Liver (tissue), 3 donors: ENCODE measurements around the gene IL11RA.

ENCODE experiments used
- EGR1 ChIP-seq, 2 donors: IDR thresholded peaks; 2 replicates each; pipeline ENCODE4 v1.6.1; 2016 to 2018; ENCODE audit warnings: antibody characterized with exemption in 2 of 2, low read depth in 2 of 2
- FOXA1 ChIP-seq: IDR thresholded peaks from 2 replicates; pipeline ENCODE4 v1.6.1; 2016; ENCODE audit warnings: antibody characterized with exemption
- GABPA ChIP-seq, 2 donors: IDR thresholded peaks in 1 of 2; conservative IDR thresholded peaks in 1 of 2; 2 replicates each; pipeline ENCODE4 v1.6.1; 2016; ENCODE audit warnings: antibody characterized with exemption in 2 of 2, mild to moderate bottlenecking in 1 of 2, moderate library complexity in 1 of 2
- JUND ChIP-seq, 2 donors: IDR thresholded peaks; 2 replicates each; pipeline ENCODE4 v1.6.1; 2016; ENCODE audit warnings: antibody characterized with exemption in 2 of 2
- NR2F2 ChIP-seq: IDR thresholded peaks from 2 replicates; pipeline ENCODE4 v1.6.1; 2016; ENCODE audit warnings: antibody characterized with exemption
- RXRA ChIP-seq, 2 donors: IDR thresholded peaks; 2 replicates each; pipeline ENCODE4 v1.6.1; 2017 to 2018; ENCODE audit warnings: antibody characterized with exemption in 2 of 2, mild to moderate bottlenecking in 1 of 2
- SP1 ChIP-seq: IDR thresholded peaks from 2 replicates; pipeline ENCODE4 v1.6.1; 2018; ENCODE audit warnings: antibody characterized with exemption, mild to moderate bottlenecking
- TAF1 ChIP-seq: conservative IDR thresholded peaks from 2 replicates; pipeline ENCODE4 v1.6.1; 2016; ENCODE audit warnings: antibody characterized with exemption, mild to moderate bottlenecking
- YY1 ChIP-seq: IDR thresholded peaks from 2 replicates; pipeline ENCODE4 v1.6.1; 2016; ENCODE audit warnings: antibody characterized with exemption, mild to moderate bottlenecking
- TF ChIP-seq, protein P1 (sequence below): fragments of 150-350 bp; IDR thresholded peaks from 2 replicates; pipeline ENCODE4 v1.5.1; 2017; ENCODE audit warnings: improper control_type of control experiment, low read depth, low read length; ENCODE audit not compliant: missing input control
- TF ChIP-seq, protein P2 (sequence below): IDR thresholded peaks from 2 replicates; pipeline ENCODE4 v1.6.1; 2016; ENCODE audit warnings: antibody characterized with exemption
- TF ChIP-seq, protein P3 (sequence below): IDR thresholded peaks from 2 replicates; pipeline ENCODE4 v1.6.1; 2016; ENCODE audit warnings: antibody characterized with exemption
- TF ChIP-seq, protein P4 (sequence below): IDR thresholded peaks from 2 replicates; pipeline ENCODE4 v1.6.1; 2016; ENCODE audit warnings: antibody characterized with exemption
- TF ChIP-seq, protein P5 (sequence below): IDR thresholded peaks from 2 replicates; pipeline ENCODE4 v1.6.1; 2016; ENCODE audit warnings: antibody characterized with exemption, mild to moderate bottlenecking
- donor health status: healthy.
- donor health status: healthy.

DNA sequence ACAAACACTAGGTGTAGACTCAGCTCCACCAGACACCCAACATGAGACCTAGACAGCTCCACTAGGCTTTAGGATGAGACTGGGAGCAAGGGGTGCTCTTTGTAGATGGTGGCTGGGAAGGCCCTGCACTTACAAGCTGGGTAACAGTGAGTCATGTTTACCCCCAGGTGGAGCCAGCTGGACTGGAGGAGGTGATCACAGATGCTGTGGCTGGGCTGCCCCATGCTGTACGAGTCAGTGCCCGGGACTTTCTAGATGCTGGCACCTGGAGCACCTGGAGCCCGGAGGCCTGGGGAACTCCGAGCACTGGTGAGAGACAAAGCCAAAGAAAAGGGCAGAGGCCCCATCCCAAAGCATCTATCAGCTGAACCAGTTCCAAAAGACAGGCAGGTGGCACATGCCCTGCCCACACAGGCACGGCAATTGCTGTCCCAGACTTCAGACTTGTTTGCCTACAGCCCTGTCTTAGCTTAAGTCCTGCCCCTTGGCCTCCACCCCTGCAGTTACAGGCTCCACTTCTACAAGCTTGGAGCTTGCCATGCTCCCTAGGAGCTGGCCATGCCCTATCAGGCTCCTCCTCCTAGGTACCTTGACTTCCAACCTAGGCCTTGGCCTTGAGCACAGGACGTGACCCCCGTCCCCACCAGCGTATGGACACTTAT lies 7.7 kb downstream of the IL11RA start:
- no peak for TF ChIP-seq SP1
- TF ChIP-seq, protein P1, sequence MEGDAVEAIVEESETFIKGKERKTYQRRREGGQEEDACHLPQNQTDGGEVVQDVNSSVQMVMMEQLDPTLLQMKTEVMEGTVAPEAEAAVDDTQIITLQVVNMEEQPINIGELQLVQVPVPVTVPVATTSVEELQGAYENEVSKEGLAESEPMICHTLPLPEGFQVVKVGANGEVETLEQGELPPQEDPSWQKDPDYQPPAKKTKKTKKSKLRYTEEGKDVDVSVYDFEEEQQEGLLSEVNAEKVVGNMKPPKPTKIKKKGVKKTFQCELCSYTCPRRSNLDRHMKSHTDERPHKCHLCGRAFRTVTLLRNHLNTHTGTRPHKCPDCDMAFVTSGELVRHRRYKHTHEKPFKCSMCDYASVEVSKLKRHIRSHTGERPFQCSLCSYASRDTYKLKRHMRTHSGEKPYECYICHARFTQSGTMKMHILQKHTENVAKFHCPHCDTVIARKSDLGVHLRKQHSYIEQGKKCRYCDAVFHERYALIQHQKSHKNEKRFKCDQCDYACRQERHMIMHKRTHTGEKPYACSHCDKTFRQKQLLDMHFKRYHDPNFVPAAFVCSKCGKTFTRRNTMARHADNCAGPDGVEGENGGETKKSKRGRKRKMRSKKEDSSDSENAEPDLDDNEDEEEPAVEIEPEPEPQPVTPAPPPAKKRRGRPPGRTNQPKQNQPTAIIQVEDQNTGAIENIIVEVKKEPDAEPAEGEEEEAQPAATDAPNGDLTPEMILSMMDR: no peak
- TF ChIP-seq, protein P2, sequence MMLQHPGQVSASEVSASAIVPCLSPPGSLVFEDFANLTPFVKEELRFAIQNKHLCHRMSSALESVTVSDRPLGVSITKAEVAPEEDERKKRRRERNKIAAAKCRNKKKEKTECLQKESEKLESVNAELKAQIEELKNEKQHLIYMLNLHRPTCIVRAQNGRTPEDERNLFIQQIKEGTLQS: no peak
- TF ChIP-seq, protein P3, sequence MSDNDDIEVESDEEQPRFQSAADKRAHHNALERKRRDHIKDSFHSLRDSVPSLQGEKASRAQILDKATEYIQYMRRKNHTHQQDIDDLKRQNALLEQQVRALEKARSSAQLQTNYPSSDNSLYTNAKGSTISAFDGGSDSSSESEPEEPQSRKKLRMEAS: no peak
- TF ChIP-seq GABPA (IDR thresholded peaks at IDR 0.05 in 1 of 2, conservative IDR thresholded peaks at IDR 0.05 in 1 of 2): no peak
- no peak for TF ChIP-seq FOXA1
- no peak for TF ChIP-seq JUND (IDR thresholded peaks at IDR 0.05)
- TF ChIP-seq, protein P4, sequence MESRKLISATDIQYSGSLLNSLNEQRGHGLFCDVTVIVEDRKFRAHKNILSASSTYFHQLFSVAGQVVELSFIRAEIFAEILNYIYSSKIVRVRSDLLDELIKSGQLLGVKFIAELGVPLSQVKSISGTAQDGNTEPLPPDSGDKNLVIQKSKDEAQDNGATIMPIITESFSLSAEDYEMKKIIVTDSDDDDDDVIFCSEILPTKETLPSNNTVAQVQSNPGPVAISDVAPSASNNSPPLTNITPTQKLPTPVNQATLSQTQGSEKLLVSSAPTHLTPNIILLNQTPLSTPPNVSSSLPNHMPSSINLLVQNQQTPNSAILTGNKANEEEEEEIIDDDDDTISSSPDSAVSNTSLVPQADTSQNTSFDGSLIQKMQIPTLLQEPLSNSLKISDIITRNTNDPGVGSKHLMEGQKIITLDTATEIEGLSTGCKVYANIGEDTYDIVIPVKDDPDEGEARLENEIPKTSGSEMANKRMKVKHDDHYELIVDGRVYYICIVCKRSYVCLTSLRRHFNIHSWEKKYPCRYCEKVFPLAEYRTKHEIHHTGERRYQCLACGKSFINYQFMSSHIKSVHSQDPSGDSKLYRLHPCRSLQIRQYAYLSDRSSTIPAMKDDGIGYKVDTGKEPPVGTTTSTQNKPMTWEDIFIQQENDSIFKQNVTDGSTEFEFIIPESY: no peak
- no peak for TF ChIP-seq TAF1
- TF ChIP-seq RXRA (IDR thresholded peaks at IDR 0.05): no peak
- TF ChIP-seq, protein P5, sequence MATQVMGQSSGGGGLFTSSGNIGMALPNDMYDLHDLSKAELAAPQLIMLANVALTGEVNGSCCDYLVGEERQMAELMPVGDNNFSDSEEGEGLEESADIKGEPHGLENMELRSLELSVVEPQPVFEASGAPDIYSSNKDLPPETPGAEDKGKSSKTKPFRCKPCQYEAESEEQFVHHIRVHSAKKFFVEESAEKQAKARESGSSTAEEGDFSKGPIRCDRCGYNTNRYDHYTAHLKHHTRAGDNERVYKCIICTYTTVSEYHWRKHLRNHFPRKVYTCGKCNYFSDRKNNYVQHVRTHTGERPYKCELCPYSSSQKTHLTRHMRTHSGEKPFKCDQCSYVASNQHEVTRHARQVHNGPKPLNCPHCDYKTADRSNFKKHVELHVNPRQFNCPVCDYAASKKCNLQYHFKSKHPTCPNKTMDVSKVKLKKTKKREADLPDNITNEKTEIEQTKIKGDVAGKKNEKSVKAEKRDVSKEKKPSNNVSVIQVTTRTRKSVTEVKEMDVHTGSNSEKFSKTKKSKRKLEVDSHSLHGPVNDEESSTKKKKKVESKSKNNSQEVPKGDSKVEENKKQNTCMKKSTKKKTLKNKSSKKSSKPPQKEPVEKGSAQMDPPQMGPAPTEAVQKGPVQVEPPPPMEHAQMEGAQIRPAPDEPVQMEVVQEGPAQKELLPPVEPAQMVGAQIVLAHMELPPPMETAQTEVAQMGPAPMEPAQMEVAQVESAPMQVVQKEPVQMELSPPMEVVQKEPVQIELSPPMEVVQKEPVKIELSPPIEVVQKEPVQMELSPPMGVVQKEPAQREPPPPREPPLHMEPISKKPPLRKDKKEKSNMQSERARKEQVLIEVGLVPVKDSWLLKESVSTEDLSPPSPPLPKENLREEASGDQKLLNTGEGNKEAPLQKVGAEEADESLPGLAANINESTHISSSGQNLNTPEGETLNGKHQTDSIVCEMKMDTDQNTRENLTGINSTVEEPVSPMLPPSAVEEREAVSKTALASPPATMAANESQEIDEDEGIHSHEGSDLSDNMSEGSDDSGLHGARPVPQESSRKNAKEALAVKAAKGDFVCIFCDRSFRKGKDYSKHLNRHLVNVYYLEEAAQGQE: no peak
- TF ChIP-seq YY1: no peak
- TF ChIP-seq EGR1 (IDR thresholded peaks at IDR 0.05; ENCODE audit: low read depth in 2 of 2): no peak
- TF ChIP-seq NR2F2: no peak
